Iris pigment epithelial cell (primary cell): ENCODE data around the gene KRT33A.
"Not testable (repeated sequence)": the region's sequence is repeated elsewhere in the genome, so short reads cannot be mapped to it uniquely, and the experiment has no call there.

Experiments used
- DNase-seq: peaks from one replicate; pipeline ENCODE4 v3.0.0-alpha.2; 2011; ENCODE audit warnings: low read depth

Gene KRT33A

GRCh38 chr17:41363881-41364280, 13.3 kb upstream of the KRT33A start:
- DNase-seq = no peak

DNA sequence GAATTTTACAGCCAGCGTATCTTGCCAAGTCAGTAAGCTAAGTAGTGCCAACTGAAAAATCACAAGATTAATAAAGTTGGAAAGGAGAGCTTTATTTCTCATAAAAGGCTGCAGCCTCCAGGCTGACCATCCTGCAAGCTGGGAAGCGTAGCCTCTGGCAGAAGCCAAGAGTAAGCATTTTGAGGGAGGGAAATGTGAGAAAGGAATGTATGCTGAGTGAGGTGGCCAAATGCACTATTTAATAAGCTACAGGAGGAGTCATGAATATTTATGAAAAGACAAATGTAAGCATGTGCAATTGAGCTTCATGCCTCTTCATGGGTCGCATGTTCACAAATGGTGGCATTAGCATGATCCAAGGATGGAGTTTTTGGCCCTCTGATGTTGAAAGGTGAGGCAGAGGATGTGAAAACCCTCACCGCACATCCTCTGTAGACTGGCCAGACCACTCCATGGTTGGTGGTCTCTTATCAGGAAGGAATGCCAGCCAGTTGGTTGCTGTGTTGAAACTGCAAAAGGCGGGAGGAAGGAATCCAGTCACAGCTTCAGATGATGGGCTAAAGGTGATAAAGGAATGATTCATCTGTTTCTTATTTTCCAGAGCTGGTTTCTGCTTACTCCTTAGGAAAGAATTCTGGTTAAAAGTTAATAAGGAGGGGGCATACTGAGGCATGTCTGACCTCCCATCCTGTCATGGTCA, 9.8 kb upstream of the KRT33A start:
- DNase-seq = peak; percentile 57

GRCh38 chr17:41354536-41354935, 3.9 kb upstream of the KRT33A start:
- no peak for DNase-seq

DNA sequence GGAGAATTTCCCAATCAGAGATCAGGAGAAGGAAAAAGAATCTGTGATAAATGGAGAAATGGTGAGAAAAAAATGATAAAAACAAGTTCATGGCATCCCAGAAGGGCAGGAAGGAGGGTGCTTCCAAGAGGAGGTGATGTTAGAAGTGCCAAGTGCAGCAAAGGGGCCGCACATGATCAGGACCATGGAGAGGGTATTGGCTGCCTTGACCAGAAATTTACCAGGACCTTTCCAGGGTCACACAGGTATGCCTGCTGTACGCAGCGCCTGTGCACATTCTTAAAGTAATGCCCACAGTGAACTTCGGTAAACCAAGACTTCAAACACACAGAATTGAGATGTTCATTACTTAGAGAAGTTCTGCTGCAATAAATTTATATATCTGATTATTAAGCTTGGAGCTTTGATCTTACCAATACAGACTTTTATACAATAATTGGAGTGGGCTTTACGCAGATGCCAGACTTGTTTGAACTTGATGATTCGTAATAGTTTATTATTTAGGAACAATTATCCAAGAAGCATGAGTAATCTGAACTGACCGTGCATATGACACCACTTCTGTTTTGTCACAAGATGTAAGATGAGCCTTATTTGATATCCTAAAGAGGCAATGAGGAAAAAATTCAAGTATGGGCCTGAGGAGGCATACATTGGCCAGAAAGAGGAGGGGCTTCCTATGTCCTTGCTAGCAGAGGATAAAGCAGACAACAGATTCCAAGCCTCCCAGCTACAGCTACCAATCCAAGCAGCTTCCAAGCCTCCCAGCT, 2.2 kb upstream of the KRT33A start:
- peak; percentile 17 for DNase-seq

DNA sequence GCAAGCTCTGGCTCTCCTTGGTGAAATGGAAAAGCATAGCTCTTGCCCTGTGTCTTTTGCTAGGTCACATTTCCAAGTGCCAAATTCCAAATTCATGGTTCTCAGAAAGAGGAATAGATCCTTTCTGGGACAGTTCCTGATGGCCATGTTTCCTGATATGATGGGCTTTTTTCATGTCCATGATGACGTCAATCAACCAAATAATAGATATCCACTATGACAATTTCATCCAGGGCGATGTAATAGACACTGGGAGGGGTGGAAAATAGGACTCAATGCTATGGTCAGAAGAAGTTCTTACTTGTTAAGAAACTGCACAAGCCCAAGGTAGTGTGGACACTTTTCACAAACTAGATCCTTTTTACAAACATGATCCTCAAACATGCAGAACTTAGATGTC, 549 bp upstream of the KRT33A start:
- DNase-seq = no peak

- DNase-seq = no peak
Observed at GRCh38 chr17:41347869-41348760, 2.5 kb downstream of the KRT33A start.

GRCh38 chr17:41346421-41346820, 4.2 kb downstream of the KRT33A start:
- DNase-seq = not testable (repeated sequence)

- DNase-seq = no peak
Observed at GRCh38 chr17:41345992-41346391, 4.6 kb downstream of the KRT33A start.

DNA sequence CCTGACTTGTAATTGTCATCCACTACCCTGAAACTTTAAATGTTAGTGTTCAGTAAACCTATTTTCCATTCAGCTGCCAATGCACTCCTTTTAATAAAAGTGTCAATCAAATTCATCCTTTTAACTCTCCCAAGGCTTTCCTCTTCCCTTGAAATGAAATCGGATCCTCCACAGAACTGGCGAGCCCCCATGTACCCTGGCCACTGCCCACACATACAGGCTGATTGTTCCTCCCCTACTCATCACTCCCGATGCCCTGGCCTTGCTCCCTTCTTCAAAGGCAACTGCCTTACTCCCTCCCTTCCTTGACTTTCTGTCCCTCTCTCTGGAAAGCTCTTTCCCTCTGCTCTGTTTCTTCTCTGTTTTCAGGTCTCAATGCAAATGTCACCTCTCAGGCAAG, 7.6 kb downstream of the KRT33A start:
- no peak for DNase-seq

DNA sequence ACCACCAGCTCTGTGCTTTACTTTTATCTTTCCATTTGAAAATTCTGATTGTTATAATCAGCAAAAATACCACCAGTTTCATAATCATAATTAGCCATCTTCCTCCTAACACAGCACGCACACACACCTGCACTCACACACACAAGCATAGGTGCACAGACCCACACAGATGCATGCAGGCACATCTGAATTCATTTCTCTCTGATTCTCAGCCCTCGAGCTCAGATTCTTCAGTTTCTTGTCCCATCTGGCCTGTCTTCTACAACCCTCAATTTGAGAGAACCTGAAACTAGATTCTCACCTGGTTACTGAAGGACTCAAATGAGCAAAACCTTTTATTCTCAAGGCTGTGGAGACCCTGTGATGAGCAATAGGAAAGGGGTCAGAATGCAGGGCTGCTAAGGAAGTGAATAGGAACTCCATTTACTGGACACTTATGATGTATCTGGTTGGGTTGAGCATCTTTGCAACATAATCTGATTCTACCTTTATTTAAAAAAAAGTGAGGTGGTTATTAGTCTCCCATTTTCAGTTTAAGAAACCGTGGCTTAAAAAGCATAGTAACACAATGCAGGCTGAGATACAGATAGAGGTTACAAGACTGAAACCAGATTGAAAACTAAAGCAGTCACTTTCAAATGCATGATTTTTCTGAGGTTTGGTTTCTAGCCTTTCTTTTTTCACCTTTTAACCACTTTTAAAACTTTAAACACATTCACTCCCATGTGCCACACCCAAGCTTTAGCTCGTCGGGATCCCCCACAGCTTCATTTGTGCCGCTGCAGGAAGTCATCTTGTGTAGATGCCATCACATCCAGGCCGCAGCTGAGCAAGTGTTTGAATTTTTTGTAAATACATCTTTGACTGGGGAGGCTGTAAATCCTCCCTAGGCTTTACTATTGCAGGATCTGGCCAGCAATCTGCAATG, 9.4 kb downstream of the KRT33A start:
- DNase-seq = no peak

- DNase-seq = no peak
Observed at GRCh38 chr17:41340494-41340893, 10.1 kb downstream of the KRT33A start.

- DNase-seq = no peak
Observed at GRCh38 chr17:41339571-41340172, 11.0 kb downstream of the KRT33A start.

DNA sequence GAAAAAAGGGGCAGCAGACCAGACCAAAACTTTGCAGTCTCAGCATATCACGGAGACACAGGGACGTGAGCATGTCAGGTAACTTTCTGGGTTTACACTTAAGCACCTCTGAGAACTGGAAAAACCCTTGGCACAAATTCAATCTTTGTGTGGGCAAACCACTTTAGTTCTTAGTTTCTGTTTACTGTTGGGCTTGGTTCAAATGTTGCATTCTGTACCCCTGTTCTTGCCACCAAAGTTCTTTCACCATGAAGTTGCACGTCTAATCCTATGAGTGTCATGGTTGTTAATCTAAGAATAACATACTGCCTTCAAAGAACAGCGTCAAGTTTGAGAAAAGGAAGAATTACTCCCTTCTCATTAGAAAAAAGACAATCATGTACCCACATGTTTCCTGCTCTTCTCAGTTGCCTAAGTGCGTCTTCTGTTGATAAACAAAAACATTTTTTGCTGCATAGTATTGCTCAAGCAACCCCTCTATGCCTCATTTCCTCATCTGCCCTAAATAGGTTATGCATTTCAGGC, 11.6 kb downstream of the KRT33A start:
- DNase-seq = peak; percentile 64

GRCh38 chr17:41335747-41336146, 14.9 kb downstream of the KRT33A start:
- DNase-seq = no peak

GRCh38 chr17:41334385-41335305, 16.0 kb downstream of the KRT33A start:
- DNase-seq = no peak

- no peak for DNase-seq
Observed at GRCh38 chr17:41333836-41334235, 16.8 kb downstream of the KRT33A start.

DNA sequence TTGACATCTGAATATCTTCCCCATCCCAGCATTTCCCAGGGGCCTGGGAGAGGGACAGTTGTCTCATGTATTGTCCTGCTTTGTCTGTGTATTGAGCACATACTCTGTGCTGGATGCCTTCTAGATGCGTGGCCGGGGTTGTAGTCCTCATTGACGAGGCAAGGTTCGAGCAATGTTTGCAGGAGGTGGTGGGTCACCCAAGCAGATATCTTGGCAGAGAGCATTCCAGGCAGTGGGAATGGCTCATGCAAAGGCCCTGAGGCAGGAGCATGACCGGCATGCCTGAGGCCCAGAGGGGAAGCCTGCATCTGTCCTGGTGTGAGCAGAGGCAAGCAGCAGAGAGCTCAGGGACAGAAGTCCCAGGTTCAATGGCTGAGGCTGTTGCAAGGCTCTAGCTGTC, 17.5 kb downstream of the KRT33A start:
- DNase-seq = no peak

GRCh38 chr17:41332239-41332638, 18.4 kb downstream of the KRT33A start:
- DNase-seq = no peak

- no peak for DNase-seq
Observed at GRCh38 chr17:41331606-41332005, 19.0 kb downstream of the KRT33A start.
